Heart left ventricle (tissue), 16 donors: ENCODE data around the gene EDA. TPM values are rescaled to one million over a fixed set of nuclear protein-coding genes. Genes with fewer than 3 reads are reported as not detected.
A peak's percentile ranks its signal among the peaks of the same experiment; 100 is the strongest.
"Not testable (repeated sequence)": the region's sequence is repeated elsewhere in the genome, so short reads cannot be mapped to it uniquely, and the experiment has no call there.

ENCODE experiments used
- ATAC-seq, 4 donors: fragments of 200-7000 bp; cut with Tn5 transposase; one replicate each; pipeline ENCODE4 v1.9.1; 2020 to 2022; ENCODE audit warnings: moderate library complexity in 4 of 4, mild to moderate bottlenecking in 3 of 4, moderate number of reproducible peaks in 1 of 4
- DNase-seq, 5 donors: peaks; one replicate each; pipeline ENCODE4 v3.0.0-alpha.2; 2020
- H3K27ac ChIP-seq, 12 donors: fragments of 200-600 bp; sonication (generic) in 4 of 12; one replicate each; pipeline versions ENCODE4 v1.5.0 to v1.8.0; 2016 to 2022; ENCODE audit warnings: mild to moderate bottlenecking in 2 of 12
- H3K27me3 ChIP-seq, 9 donors: fragments of 200-600 bp; sonication (generic) in 2 of 9; one replicate each; pipeline versions ENCODE4 v1.5.1 to v1.8.0; 2016 to 2022; ENCODE audit warnings: mild to moderate bottlenecking in 3 of 9
- H3K36me3 ChIP-seq, 9 donors: fragments of 200-600 bp; sonication (generic) in 2 of 9; one replicate each; pipeline versions ENCODE4 v1.5.0 to v1.8.0; 2018 to 2022; ENCODE audit warnings: mild to moderate bottlenecking in 2 of 9
- H3K4me1 ChIP-seq, 12 donors: fragments of 200-600 bp; sonication (generic) in 4 of 12; one replicate each; pipeline versions ENCODE4 v1.5.0 to v1.8.0; 2016 to 2022; ENCODE audit warnings: mild to moderate bottlenecking in 3 of 12
- H3K4me3 ChIP-seq, 12 donors: fragments of 200-600 bp; sonication (generic) in 4 of 12; one replicate each; pipeline versions ENCODE4 v1.5.0 to v1.8.0; 2017 to 2022; ENCODE audit warnings: mild to moderate bottlenecking in 9 of 12, moderate library complexity in 4 of 12
- H3K9me3 ChIP-seq, 12 donors: fragments of 200-600 bp; sonication (generic) in 4 of 12; one replicate each; pipeline versions ENCODE4 v1.5.0 to v1.8.0; 2016 to 2022; ENCODE audit warnings: mild to moderate bottlenecking in 1 of 12
- POLR2A ChIP-seq, 2 donors: fragments of 450-650 bp; IDR thresholded peaks; one replicate each; pipeline ENCODE4 v1.6.1; 2017; ENCODE audit warnings: antibody characterized with exemption in 2 of 2, mild to moderate bottlenecking in 2 of 2, moderate library complexity in 2 of 2
- WGBS, 4 donors: extraction: QIAGEN DNeasy Blood & Tissue Kit in 2 of 4; methylation state at CpG; one replicate each; pipeline versions ENCODE4 v1.1.5 to v1.1.7; 2013 to 2018; 5-methylcytosine and 5-hydroxymethylcytosine counted together
- intact Hi-C, 10 donors: fragments of 100-400 bp; cut with DNase I; formaldehyde crosslinking; loops; one replicate each; pipeline versions ENCODE4 v1.11.1 to v1.14.2; 2022
- polyA plus RNA-seq, 2 donors: library from polyadenylated mRNA; stranded (reverse); fragments of 200-250 nt; gene quantifications; one replicate each; pipeline ENCODE4 v1.2.3, GENCODE V29; 2013
- total RNA-seq, 9 donors: library from RNA; depleted of rRNA in 2 of 9; stranded (reverse); fragments of >200 nt in 2 of 9; fragmentation: NEBNext Ultra II Directional in 3 of 9; extraction: Animal tissue kit (Norgen Biotek cat#: 25700) in 3 of 9; gene quantifications; one replicate each; pipeline versions ENCODE4 v1.1.0 to v1.2.4, GENCODE V29; 2016 to 2023
- TF ChIP-seq, protein P1 (sequence below), 12 donors: fragments of 200-600 bp; sonication (generic) in 4 of 12; IDR thresholded peaks; one replicate each; pipeline versions ENCODE4 v1.5.0 to v1.8.0; 2018 to 2022; ENCODE audit warnings: antibody characterized with exemption in 12 of 12, mild to moderate bottlenecking in 5 of 12
- donor health status: ischemic (EF 13 %, LVEDD 7.1; RV severe dilation, severe dysfunction).
- donor health status: healthy with polysubstance abuse.
- donor health status: DM: no; HTN: yes; CAD: no.
- donor health status: DM: no; HTN: no; CAD: no.
- donor health status: ischemic (EF 25% LVEDD 6.9; RV normal size, moderate dysfunction).
- donor health status: ischemic (EF 25% LVEDD 5.7; RV mildly dilated, moderate dysfunction).
- donor health status: healthy.
- donor health status: DM: yes; HTN: yes; CAD: no.
- donor health status: ischemic (EF 35%, LVEDD 5.7; RV mildly dilated, moderate dysfunction).
- donor health status: nonischemic (EF 11% LVEDD 7.7; RV severe dilation, severe dysfunction).
- donor health status: DM: yes; HTN: yes; CAD: no.
- donor health status: PGD.
- donor health status: ischemic (EF 29% LVEDD 5.4; RV normal size, mild dysfunction).
- donor health status: nonischemic (EF 23%, LVEDD 6.1; RV moderate dilation, normal function).

The EDA gene
- total and polyA plus RNA-seq, 11 donors = 2.1 to 13.6 (median 6.3) TPM

DNA sequence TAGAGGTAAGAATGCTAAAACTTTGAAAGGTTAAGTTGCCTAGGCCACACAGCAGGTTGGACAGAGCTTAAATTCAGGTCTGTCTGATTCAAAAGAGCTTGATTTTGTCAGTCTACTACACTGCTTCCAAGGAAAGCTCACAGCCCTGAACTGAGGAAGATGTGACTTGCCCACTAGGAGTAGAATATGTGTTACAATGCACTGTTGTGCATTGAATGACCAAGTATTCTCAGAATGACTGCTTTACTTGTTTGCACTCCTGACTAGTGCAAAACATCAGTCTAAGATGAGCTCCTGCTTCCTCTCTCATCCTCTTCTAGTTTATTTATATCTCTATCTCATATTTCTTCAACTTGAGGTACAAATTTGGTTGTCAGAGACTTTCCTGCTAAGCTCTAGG, 377.6 kb downstream of the EDA start:
- no peak for TF ChIP-seq POLR2A (IDR thresholded peaks at IDR 0.05)
- TF ChIP-seq, protein P1, sequence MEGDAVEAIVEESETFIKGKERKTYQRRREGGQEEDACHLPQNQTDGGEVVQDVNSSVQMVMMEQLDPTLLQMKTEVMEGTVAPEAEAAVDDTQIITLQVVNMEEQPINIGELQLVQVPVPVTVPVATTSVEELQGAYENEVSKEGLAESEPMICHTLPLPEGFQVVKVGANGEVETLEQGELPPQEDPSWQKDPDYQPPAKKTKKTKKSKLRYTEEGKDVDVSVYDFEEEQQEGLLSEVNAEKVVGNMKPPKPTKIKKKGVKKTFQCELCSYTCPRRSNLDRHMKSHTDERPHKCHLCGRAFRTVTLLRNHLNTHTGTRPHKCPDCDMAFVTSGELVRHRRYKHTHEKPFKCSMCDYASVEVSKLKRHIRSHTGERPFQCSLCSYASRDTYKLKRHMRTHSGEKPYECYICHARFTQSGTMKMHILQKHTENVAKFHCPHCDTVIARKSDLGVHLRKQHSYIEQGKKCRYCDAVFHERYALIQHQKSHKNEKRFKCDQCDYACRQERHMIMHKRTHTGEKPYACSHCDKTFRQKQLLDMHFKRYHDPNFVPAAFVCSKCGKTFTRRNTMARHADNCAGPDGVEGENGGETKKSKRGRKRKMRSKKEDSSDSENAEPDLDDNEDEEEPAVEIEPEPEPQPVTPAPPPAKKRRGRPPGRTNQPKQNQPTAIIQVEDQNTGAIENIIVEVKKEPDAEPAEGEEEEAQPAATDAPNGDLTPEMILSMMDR (IDR thresholded peaks at IDR 0.05) = no peak
- intact Hi-C loops = no loop called here
- Histone ChIP-seq H3K4me1 (peaks cover 0 to 13% (median 2%) of the 10 kb centered on the region in 12 donors), H3K4me3 (no peak overlapping the region), H3K27me3 (no peaks in the 10 kb centered on the region), H3K36me3 (no peaks in the 10 kb centered on the region), H3K27ac (no peak overlapping the region), H3K9me3 (no peaks in the 10 kb centered on the region)
- no peak for ATAC-seq
- no peak for DNase-seq

DNA sequence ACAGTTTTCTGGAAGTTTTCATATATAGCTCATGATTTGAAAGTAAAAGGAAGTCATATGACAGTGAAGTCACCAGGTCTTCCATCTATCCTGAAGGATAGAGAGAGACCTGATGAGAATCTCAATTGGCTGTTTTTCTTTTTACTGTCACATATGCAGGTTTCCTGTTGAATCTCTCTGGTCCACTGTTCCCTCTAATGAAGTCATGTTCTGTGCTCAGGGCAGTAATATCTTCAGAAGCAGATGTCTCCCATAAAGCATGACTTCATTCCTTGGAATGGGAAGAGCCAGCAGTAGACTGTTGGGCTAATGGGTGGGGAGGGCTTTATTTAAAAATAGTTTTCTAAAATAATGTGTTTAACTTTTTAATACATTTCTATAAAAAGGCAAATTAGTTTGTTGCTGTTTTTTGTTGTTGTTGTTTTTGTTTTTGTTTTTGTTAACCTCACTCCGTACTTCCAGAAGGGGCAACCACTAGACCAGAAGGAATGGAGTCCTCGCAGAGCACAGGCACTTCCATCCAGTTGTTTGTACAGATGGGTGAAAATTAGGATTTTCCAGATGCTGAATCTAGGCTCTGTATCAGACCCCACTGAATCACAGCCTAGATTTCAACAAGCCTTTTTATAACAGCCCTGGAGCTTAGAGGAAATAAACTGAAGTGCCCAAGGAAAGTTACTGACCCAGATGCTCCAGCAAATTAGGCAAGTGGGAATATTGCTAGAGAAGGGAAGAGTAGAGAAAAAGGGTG, 379.6 kb downstream of the EDA start:
- peaks cover 0 to 13% (median 2%) of the 10 kb centered on the region in 12 donors for H3K4me1 ChIP-seq
- peak overlapping the region in 3 of 12 donors; percentile 6 to 49 (median 26) for H3K27ac ChIP-seq
- TF ChIP-seq, protein P1 (IDR thresholded peaks at IDR 0.05) = no peak
- no peak for TF ChIP-seq POLR2A (IDR thresholded peaks at IDR 0.05)
- no peaks in the 10 kb centered on the region for H3K9me3 ChIP-seq
- intact Hi-C loops = no loop called here
- H3K4me3 ChIP-seq = no peak overlapping the region
- H3K27me3 ChIP-seq = no peaks in the 10 kb centered on the region
- no peaks in the 10 kb centered on the region for H3K36me3 ChIP-seq
- WGBS, 4 donors = 67 to 81% (median 72%) methylated on average over 2 of the region's 2 CpGs
- ATAC-seq (peak; percentile 42 to 77 (median 64)), DNase-seq (no peak)

DNA sequence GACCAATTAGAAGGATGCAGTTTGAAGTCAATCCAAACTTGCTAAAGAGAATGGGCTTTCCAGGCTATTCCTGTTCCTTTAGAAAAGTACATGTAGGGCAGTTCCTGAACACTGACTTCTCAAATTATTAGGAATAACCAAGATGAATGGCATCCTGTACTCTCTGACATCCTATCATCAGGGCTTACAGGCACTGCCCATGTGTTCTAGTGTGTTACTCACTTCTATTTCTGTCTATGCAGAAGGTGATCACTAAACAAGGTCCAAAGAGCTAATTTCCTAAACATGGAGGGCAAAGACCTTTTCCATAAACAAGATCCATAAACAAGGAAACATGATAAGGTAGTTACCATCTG, 380.2 kb downstream of the EDA start:
- Histone ChIP-seq H3K36me3 (no peaks in the 10 kb centered on the region), H3K27ac (peak overlapping the region in 4 of 12 donors; percentile 6 to 49 (median 16)), H3K4me1 (peaks cover 0 to 13% (median 2%) of the 10 kb centered on the region in 12 donors), H3K27me3 (no peaks in the 10 kb centered on the region), H3K4me3 (no peak overlapping the region), H3K9me3 (no peaks in the 10 kb centered on the region)
- no peak for TF ChIP-seq POLR2A (IDR thresholded peaks at IDR 0.05)
- TF ChIP-seq, protein P1 (IDR thresholded peaks at IDR 0.05) = no peak
- intact Hi-C loops = no loop called here
- DNase-seq = no peak
- ATAC-seq = peak in 2 of 4 donors; percentile 13 to 18

DNA sequence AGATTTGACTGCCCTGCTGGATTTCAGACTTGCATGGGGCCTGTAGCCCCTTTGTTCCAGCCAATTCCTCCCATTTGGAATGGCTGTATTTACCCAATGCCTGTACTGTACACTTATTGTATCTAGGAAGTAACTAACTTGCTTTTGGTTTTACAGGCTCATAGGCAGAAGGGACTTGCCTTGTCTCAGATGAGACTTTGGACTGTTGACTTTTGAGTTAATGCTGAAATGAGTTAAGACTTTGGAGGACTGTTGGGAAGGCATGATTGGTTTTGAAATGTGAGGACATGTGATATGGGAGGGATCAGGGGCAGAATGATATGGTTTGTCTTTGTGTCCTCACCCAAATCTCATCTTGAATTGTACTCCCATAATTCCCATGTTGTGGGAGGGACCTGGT, 382.4 kb downstream of the EDA start:
- H3K36me3 ChIP-seq, H3K27ac ChIP-seq, H3K4me3 ChIP-seq, ATAC-seq, H3K27me3 ChIP-seq, DNase-seq, intact Hi-C loops, H3K9me3 ChIP-seq: not testable (repeated sequence)
- peaks cover 0 to 22% (median 2%) of the 10 kb centered on the region in 12 donors for H3K4me1 ChIP-seq

DNA sequence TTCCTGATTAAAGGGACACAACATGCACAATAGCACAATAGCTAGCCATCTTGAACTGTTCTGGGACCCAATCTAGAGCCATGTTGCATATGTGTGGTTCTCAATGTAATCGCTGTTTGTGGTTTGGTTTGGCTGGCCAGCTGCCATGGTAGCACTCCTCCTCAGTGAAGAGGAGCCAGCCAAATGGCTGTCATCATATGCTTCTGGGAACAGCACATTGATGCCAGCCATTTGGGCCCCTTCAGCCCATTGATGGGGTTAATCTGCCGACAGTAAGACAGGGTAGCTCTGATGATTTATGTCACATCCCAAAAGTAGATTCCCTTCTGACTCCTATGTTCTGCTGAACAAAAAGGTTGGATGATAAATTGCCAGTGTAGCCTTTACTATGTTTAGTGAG, 385.4 kb downstream of the EDA start:
- intact Hi-C loops = loop anchor here in 1 of 10 donors (10.0 kb wide), 1 partner anchor 236 kb away; no protein-coding TSS in a partner anchor
- H3K4me1 ChIP-seq = peaks cover 0 to 12% (median 0%) of the 10 kb centered on the region in 12 donors
- DNase-seq (peak; percentile 20 to 73 (median 58)), ATAC-seq (peak; percentile 80 to 90 (median 89))
- H3K27me3 ChIP-seq = no peaks in the 10 kb centered on the region
- no peak for TF ChIP-seq POLR2A (IDR thresholded peaks at IDR 0.05)
- TF ChIP-seq, protein P1 (IDR thresholded peaks at IDR 0.05) = no peak
- H3K9me3 ChIP-seq = no peaks in the 10 kb centered on the region
- 31 to 60% (median 45%) methylated on average over 1 to 2 of the region's 2 CpGs for WGBS, 4 donors
- H3K4me3 ChIP-seq = no peak overlapping the region
- peak overlapping the region in 10 of 12 donors; percentile 32 to 84 (median 62) for H3K27ac ChIP-seq
- H3K36me3 ChIP-seq = no peaks in the 10 kb centered on the region
